ENCODE measurements around the gene PTPRK. TPM values are rescaled to one million over a fixed set of nuclear protein-coding genes. Genes with fewer than 3 reads are reported as not detected.

The PTPRK gene
- total and polyA plus RNA-seq, 2 of the 13 experiments (the other 11 are each of a cell fraction or from before 2014, with no cell fraction given): 43.6 to 98.3 TPM

- H3K9me3 ChIP-seq (ENCODE audit: low read length): no peaks in the 10 kb centered on the region
- FAIRE-seq (no peak), DNase-seq (ENCODE audit: low spot score) (no peak), ATAC-seq (no peak)
- no peaks in the 10 kb centered on the region for H4K20me1 ChIP-seq (ENCODE audit: insufficient read depth, low read length)
- no peak overlapping the region for H2AFZ ChIP-seq (ENCODE audit: low read length)
- in situ Hi-C loops (cut with HindIII; ENCODE audit: extremely low pct_ligation_motif_present, low pct_unique_long_range_greater_than_20kb): no loop called here
- H3K36me3 ChIP-seq (replicated peaks in 1 of 2; ENCODE audit: control insufficient read depth in 1 of 2, insufficient read depth in 2 of 2, low read length in 2 of 2): no peaks in the 10 kb centered on the region
- ChIA-PET CTCF (ENCODE audit: low intra/inter-chr PET ratio, low total read pairs) (no interaction called here), POLR2A (no interaction called here)
- H3K4me1 ChIP-seq (ENCODE audit: insufficient read depth, low read length): no peaks in the 10 kb centered on the region
- H3K9ac ChIP-seq (ENCODE audit: insufficient read depth, low read depth, low read length): no peak overlapping the region
- no peak overlapping the region for H3K4me2 ChIP-seq (ENCODE audit: low read depth, low read length)
- WGBS (ENCODE audit: low lambda C conversion rate): 20% methylated on average over 2 of the region's 2 CpGs
- no peak overlapping the region for H3K27ac ChIP-seq (ENCODE audit: extremely low read length, insufficient read depth, low read length)
- intact Hi-C loops (cut with micrococcal nuclease; ENCODE audit: unreplicated experiment): no loop called here
- H3K79me2 ChIP-seq (ENCODE audit: insufficient read depth, low read length): no peaks in the 10 kb centered on the region
- no peaks in the 10 kb centered on the region for H3K27me3 ChIP-seq (ENCODE audit: control insufficient read depth in 1 of 2, insufficient read depth in 2 of 2, low read length in 2 of 2)
- no TSS peak for BruUV-seq (replicated peaks)
- no peak for TF ChIP-seq ZNF546 (CRISPR knock-in tag; conservative IDR thresholded peaks at IDR 0.05)
- no peak for TF ChIP-seq ZNF484 (CRISPR knock-in tag; IDR thresholded peaks at IDR 0.05; ENCODE audit: borderline replicate concordance, low read depth)
- TF ChIP-seq CC2D1A (CRISPR knock-in tag; IDR thresholded peaks at IDR 0.05): no peak
- TF ChIP-seq RAD51 (IDR thresholded peaks at IDR 0.05; ENCODE audit: borderline replicate concordance): no peak
- TF ChIP-seq SNAI1 (CRISPR knock-in tag; IDR thresholded peaks at IDR 0.05; ENCODE audit: borderline replicate concordance): no peak
- H3K4me3 ChIP-seq (replicated peaks in 1 of 3; ENCODE audit: insufficient read depth in 1 of 3, low read depth in 2 of 3, low read length in 3 of 3): no peak overlapping the region
Measured at GRCh38 chr6:127951172-127951917, 569.1 kb downstream of the PTPRK start.

- no peak for FAIRE-seq
- Histone ChIP-seq H3K27me3 (ENCODE audit: control insufficient read depth in 1 of 2, insufficient read depth in 2 of 2, low read length in 2 of 2) (no peaks in the 10 kb centered on the region), H2AFZ (ENCODE audit: low read length) (no peak overlapping the region), H3K79me2 (ENCODE audit: insufficient read depth, low read length) (no peaks in the 10 kb centered on the region), H3K36me3 (replicated peaks in 1 of 2; ENCODE audit: control insufficient read depth in 1 of 2, insufficient read depth in 2 of 2, low read length in 2 of 2) (no peaks in the 10 kb centered on the region), H3K4me1 (ENCODE audit: insufficient read depth, low read length) (no peaks in the 10 kb centered on the region), H3K4me2 (ENCODE audit: low read depth, low read length) (no peak overlapping the region), H4K20me1 (ENCODE audit: insufficient read depth, low read length) (no peaks in the 10 kb centered on the region), H3K9me3 (ENCODE audit: low read length) (no peaks in the 10 kb centered on the region), H3K4me3 (replicated peaks in 1 of 3; ENCODE audit: insufficient read depth in 1 of 3, low read depth in 2 of 3, low read length in 3 of 3) (no peak overlapping the region), H3K27ac (ENCODE audit: extremely low read length, insufficient read depth, low read length) (no peak overlapping the region), H3K9ac (ENCODE audit: insufficient read depth, low read depth, low read length) (no peak overlapping the region)
- no TSS peak for BruUV-seq (replicated peaks)
- intact Hi-C loops (cut with micrococcal nuclease; ENCODE audit: unreplicated experiment): no loop called here
- 58% methylated on average over 7 of the region's 8 CpGs for WGBS (ENCODE audit: low lambda C conversion rate)
- in situ Hi-C loops (cut with HindIII; ENCODE audit: extremely low pct_ligation_motif_present, low pct_unique_long_range_greater_than_20kb): no loop called here
- no peak for DNase-seq (ENCODE audit: low spot score)
- no peak for ATAC-seq
- ChIA-PET POLR2A (no interaction called here), CTCF (ENCODE audit: low intra/inter-chr PET ratio, low total read pairs) (no interaction called here)
- TF ChIP-seq ARNTL (CRISPR knock-in tag; IDR thresholded peaks at IDR 0.05) (no peak), NFAT5 (CRISPR knock-in tag; IDR thresholded peaks at IDR 0.05) (no peak), PLRG1 (conservative IDR thresholded peaks at IDR 0.05) (no peak), MXI1 (IDR thresholded peaks at IDR 0.05; ENCODE audit: borderline replicate concordance, low read depth, low read length) (no peak)
Measured at GRCh38 chr6:127950566-127951145, 569.7 kb downstream of the PTPRK start.

All from HepG2 (cell line).